NCI-H82 treated with DMSO at 0.1 percent for 48 hours (cell line): Measurements from ENCODE around the gene QDPR.
"Not testable (repeated sequence)": the region's sequence is repeated elsewhere in the genome, so short reads cannot be mapped to it uniquely, and the experiment has no call there.

Source experiments
- DNase-seq: peaks from one replicate; lab custom pipeline; 2025; ENCODE audit not compliant: unreplicated experiment; lab: John Stamatoyannopoulos, UW

QDPR gene

DNA sequence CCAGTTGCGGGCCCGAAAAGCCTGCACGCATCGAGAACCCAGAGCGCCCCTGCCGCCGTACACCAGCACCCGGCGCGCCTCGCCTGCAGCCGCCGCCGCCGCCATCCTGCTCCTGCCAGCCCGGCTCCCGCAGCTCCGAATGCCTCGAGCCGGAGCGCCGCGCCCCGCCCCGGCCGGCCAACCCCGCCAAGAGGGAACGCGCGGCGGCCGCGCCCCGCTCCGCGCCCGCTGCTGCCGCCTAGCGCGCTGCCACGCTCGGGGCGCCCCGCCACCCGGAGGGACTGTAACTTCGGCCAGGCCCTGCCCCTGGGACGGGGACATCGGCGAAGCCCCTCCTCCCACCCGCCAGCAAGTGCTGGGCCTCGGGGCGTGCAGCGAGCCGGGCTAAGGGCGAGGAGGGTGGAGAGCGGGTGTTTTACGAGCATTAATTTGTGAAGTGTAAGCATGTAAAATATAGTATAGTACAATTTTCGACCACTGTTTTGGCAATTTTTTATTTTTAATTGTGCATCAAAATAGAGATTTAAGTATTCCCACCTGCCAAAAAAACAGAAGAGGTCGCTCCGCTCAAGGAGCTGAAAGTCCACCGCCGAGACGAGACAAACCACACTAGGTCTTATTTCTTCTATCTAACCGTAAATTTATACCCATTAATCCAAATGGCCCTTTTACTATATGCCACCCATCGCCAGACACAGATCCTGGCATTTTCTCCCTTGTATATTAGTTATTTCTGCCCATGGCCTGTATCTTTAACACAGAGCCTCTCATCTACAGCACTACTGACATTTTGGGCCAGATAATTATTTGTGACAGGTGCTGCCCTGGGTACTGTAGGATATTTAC, at the start of gene QDPR:
QDPR (minus strand) TSS at position 141 of the 846 bp plus-strand sequence; CDS start at position 105, 36 bp downstream.
- DNase-seq, result no peak

DNA sequence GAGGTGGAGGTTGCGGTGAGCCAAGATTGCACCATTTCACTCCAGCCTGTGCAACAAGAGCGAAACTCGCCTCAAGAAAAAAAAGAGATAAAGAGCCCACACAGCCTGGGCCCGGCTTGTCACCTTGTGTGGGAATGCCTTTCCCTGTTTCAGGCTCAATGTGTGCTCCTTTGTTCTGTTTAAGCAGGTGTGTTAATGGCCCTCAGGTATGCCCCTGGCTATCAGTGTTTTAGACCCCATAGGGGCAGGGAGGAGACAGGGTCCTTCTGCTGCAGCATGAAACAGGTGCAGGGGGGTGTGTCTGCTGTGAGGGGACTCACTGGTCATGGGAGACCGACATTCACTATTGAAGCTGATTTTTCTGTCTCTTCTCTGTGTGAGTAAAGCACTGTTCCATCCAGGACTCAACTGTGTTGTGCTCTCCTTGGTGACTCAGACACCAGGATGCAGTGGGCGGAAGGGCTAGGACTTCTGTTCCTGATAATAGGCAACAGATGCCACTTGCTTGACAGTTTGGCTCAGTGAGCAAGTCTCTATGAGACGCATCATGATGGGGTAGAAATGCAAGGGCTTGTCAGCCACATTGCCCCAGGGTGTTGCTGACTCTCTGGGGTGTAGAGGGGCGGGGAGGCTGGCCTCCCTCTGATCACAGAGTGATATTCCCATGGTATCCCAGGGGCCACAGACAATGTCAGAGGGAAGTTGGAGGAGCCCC, 49.5 kb upstream of the QDPR start:
- DNase-seq, result no peak

DNA sequence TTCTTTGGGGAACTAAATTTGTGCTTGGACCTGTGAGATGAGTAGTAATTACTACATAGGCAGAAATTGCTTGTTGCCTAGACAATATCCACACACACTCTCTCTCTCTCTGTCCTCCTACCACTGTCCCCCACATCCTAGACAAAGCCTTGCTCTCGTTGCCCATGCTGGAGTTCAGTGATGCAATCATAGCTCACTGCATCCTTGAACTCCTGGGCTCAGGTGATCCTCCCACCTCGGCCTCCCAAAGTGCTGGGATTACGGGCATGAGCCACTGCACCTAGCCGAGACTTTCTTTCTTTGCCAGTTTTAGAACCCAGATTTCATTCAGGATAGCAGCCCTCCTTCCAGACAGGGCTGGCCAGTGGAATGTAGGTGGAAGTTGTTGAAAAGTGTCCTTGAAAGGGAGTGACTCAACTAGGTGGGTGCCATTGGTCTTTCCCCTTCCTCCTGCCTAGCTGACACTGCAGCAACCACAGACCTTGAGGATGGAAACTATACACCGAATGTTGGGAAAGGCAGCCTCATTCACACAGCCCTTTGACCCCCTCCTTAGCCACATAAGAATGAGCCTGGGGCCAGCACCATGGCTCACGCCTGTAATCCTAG, 48.3 kb upstream of the QDPR start:
- DNase-seq, result no peak

DNA sequence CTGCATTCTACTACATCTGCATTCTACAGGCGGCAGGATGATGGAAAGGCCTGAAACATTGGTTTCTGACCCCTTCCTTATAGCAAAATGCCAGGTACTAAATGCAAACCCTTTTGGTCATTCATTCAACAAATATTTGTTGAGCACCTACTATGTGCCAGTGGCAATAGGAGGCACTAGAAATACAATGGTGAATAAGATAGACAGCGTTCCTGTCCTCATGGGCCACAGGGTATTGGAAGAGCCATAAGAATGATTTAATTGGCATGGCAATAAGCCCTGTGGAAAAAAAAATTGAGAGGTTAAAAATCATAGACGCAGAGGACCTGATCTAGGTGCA, 47.8 kb upstream of the QDPR start:
- DNase-seq, result no peak

DNA sequence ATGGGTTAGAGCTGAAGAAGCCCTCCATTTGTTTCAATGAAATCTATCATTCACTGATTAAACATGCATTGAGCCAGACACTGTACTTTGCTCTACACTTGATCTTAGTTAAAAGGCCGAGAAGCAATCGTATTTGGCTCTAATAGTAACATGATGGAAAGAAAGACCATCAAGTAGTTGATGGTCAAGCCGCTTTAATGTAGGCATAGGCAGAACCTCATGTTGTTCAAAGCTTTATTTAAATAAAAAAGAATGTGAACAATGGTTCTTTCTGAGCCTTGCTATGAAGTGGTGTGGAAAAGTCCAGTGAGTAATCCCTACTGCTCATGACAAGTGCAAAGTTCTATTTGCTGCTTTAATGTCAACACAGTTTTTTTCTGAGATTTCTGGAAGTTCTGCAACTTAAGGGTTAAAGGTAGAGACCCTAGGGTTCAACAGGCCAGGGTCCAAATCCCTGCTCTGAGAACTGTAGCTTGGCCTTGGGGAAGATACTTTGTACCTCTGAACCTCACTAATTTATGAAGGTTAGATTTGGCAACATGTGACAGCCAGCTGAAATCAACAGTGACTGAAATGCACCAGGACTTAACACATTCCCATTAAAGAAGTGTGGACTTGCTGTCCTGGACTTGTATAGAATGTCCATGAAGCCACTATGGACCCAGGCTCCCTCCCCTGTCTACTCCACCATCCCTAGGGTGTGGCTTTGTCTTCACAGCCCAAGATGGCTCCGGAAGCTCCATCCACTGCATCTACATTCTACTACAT, 47.2 kb upstream of the QDPR start:
- no peak for DNase-seq

DNA sequence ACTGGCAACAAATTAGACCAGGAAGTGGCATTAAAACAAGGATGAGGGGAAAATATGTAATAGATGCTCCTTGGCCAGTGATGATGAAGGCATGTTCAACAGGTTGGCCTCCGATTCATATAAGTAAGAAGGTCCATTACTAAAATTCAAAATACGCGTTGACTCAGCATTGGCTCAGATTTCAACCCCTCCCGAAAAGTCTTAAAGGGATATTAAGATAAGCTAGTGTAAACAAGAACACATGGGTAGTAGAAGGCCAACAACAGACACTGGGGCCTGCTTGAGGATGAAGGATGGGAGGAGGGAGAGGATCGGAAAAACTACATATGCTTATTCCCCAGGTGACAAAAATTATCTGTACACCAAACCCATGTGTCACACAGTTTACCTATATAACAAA, 46.0 kb upstream of the QDPR start:
- peak; percentile 13 for DNase-seq

DNA sequence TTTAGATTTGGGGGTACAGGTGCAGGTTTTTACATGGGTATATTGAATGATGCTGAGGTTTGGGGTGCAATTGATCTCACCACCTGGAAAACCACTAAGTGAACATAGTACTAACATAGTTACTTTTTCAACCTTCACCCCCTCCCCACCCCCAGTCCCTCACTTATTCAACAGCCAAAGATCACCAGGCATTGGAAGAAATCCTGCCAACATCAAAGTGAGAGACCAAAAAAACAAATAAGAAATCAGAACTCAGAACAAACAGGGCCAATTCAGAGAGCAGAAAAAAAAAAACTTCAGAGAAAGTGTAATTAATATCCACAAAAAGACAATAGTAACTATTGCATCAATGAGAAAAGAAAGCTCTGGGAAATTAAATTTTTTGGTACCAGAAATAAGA, 44.6 kb upstream of the QDPR start:
- no peak for DNase-seq

DNA sequence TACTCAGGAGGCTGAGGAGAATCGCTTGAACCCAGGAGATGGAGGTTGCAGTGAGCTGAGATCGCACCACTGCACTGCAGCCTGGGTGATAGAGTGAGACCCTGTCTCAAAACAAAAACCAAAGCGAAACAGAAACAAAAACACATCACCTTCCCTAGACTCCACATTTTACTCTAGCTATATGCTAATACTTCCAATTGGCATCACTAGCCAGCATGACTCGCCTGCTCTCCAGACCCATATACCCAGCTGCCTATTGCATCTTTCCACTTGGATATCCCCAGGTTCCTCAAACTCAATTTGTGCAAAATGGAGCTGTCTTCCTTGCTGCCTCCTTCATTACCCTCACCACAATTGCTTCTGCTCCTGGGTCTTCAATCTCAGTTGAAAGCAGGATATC, 42.7 kb upstream of the QDPR start:
- no peak for DNase-seq

DNA sequence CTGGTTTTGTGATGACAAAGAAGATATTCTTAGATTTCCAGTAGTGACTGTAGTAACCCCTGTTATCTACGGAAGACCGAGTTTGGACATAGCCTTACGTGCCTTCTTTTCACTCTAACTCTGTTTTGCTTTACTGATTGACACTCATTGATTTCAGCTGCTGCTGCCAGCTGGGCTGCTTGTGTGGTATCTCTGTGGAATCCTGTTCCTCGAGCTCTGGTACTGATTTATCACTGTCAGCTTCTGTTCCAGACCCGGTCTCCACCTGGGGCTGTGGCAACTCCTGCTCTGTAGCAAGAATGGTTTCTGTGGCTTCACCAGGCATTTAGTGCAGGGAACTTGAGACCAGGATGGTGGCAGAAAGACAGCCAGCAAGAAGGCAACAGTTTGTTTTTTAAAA, 40.5 kb upstream of the QDPR start:
- no peak for DNase-seq

DNA sequence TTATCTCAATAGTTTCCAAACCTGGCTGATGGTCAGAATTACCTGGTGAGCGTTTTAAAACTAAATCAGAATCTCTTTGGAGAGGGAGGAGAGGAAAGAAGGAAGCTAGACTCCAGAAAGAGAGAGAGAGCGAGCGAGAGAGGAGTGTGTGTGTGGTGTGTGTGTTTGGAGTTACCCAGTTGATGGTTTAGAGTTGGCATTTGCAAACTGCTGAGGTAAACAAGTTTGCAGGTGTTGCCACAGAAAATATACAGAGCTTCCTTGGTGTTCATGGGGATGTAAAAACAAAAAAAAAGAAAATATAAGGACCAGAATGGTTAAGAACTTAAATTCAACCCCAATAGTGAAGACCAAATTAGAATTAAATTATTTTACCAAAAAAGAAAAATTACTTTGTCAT, 38.7 kb upstream of the QDPR start:
- no peak for DNase-seq

DNA sequence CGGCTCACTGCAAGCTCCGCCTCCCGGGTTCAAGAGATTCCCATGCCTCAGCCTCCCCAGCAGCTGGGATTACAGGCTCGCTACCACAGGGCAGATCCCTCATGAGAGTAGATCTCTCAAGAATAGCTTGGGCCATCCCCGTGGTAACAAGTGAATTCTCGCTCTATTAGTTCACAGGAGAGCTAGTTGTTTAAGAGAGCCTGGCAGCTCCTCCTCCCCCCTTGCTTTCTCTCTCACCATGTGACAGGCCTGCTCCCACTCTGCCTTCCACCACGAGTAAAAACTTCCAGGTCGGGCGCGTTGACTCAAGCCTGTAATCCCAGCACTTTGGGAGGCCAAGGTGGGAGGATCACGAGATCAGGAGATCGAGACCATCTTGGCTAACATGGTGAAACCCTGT, 34.8 kb upstream of the QDPR start:
- DNase-seq, result no peak

DNA sequence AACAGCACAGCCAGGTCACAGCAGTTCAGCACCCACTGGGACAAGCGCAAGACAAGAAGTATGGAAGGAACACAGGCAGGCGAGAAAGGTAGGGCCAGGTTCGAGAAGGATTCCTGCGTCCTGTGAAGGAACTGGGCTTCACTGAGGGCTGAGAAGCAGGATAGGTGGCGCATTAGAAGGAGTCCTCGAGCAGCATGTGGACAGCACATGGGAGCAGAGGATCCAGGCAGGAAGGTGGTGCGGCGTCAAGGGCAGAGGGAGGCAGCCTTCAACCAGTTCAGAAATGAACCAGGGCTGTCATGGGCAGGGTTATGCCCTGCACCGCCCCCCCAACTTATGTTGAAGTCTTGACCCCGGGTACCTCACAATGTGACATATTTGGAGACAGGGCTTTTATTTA, 34.3 kb upstream of the QDPR start:
- no peak for DNase-seq

DNA sequence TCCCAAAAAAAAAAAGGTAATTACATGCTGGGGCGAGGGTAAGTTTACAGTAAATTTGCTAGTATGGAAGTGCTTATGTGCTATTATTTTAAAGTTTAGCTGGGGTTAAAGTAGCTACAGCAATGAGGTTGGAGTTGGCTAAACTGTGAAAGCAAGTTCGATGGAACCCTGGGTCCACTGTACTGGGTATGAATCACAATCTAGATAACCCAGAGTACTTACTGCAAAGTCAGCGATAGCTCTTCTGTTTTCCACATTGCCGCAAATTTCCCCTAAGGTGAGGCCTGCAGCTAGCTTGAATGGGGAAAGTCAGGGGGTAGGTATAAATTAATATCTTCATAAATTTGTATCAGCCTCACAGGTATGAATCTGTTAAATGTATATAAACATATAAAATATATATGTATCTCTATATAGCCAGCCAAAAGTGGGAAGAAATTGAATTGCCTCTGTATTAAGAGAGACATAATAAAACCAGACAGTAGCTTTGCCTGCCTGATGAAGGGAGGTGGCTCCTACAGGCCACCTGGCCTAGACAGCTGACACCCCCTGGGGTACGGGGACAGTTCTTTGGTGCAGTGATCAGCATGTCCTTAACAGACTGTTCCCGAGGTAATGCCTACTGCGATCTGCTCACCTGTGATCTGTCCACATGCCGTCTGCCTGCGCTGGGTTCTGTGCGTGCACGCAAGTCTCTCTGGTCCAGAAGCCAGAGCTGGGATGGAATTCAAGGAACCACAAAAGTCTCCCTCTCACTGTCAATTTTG, 33.7 kb upstream of the QDPR start:
- DNase-seq, result no peak

DNA sequence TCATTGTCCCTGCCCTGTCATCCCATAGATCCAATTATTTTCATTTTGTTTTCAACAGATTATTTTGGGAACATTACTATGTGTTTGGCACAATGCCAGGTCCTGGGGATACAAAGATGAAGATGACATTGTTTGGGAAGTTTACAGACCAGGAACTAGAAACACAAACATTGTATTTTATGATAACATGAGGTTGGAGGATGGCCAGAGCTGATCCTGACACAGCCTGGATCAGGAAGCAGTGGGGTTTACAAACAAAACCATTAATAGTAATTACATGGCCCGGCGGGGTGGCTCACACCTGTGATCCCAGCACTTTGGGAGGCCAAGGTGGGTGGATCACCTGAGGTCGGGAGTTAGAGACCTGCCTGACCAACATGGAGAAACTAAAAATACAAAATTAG, 32.9 kb upstream of the QDPR start:
- no peak for DNase-seq

DNA sequence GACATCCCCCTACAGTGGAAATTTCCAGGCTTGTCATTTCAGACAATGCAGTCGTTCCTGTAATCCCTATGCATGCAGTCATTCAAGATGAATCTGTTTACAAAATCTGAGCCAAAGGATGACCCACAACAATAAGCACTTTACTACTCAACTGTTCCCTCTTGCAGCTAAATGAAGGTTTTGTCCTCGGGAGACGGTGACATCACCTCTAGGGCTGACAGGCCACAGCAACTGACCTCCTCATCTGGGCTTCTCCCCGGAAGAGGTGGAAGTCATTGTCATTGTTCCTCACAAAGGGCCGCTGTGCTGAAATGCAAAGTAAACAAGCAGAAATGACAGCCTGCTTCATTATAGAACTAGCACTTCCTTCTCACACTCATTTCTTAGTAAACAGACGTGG, 32.3 kb upstream of the QDPR start:
- DNase-seq, result no peak

DNA sequence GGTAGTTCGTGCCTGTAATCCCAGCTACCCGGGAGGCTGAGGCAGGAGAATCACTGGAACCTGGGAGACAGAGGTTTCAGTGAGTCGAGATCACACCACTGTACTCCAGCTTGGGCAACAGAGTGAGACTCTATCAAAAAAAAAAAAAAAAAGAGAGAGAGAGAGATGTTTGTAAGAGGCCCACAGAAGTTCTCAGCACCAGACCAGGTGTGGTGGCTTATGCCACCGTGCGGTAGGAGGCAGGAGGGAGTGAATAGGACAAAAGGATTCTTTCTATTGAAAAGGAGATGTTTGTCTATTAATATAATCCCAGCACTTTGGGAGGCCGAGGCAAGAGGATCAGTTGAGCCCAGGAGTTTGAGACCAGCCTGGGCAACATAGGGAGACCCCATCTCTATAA, 25.2 kb upstream of the QDPR start:
- not testable (repeated sequence) for DNase-seq

DNA sequence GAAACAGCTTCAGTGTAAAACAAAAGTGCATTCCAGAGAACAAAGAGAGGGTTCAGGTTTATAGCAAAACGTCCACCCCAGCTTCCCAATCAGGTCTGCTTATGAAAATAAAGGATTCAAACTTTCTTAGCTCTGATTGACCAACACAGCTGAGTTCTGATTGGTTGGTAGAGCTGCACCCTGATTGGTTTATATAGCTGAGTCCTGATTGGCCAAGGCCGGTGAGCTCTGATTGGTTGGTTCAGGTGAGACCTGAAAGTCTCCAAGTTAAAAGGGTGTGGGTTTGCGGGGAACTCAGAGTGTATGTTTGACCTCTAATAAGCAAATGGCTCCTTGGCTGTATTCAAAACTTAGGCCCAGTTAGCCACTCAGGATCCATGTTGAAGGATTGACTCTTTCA, 24.0 kb upstream of the QDPR start:
- DNase-seq, result no peak

DNA sequence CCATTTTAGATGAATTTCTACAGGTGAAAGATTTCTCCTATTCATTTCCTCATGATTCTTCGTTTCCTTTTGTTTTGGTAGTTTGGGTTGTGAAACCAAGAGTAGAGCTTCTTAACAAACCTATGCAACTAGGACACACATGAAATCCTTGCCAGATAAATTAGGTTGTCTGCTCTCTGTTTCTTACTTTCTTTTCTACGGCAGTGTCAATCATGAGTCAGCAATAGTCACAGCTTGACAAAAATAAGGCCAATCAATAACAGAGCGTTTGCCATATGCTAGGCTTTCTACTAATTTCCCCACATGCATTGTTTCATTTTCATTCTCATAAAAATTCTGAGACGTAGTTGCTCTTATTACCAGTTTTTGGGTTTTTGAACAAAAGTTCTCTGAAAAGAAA, 23.4 kb upstream of the QDPR start:
- DNase-seq, result no peak

DNA sequence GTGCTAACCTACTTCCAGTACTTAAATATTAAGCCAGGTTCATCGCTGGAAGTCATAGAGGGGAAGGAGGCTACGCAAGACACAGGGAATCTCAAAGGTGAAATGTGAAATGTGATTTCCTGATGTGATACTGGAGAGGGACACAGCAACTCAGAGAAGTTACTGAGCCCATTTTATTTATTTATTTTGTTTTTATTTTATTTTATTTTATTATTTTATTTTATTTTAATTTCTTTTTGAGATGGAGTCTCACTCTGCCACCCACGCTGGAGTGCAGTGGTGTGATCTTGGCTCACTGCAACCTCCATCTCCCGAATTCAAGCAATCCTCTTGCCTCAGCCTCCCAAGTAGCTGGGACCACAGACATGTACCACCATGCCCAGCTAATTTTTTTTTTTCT, 22.8 kb upstream of the QDPR start:
- DNase-seq, result no peak

DNA sequence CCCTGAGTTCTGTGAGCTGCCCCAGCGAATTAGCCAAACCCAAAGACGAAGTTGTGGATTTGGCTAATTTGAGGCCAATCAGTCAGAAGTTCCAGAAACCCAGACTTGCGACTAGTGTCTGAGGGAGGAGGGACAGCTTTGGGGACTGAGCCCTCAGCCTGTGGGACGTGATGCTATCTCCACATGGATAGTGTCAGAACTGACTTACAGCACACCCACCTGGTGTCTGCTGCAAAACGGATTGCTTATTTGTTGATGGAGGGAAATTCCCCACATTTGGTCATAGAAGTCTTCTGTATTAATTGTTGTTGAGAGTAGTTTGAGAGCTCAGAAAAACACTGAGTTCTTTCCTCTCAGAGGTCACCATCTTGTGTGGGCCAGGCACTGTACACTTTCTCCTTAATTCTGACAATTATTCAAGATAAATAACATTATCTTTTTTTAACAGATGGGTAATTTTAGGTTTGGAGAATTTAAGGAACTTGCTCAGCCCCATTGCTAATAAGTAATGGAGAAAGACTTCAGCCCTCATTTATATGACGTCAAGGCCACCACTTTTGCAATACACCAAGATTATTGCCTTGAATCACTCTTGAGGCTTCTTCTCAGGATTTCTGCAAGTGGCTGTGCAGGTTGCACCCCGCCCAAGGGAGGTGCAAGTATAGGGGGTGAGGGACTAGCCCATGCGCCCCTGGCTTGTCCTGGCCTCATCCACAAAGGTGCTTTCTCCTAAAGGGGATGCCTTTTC, 19.8 kb upstream of the QDPR start:
- DNase-seq, result no peak
